Measurements from ENCODE around the gene GARRE1.

Gene GARRE1

GRCh38 chr19:34217952-34218817 lies 36.2 kb upstream of the GARRE1 start:
- H4K20me1 ChIP-seq = peaks cover 94 to 100% (median 99%) of the 10 kb centered on the region in 11 experiments

GRCh38 chr19:34218818-34219164 lies 35.6 kb upstream of the GARRE1 start:
- no peaks in the 10 kb centered on the region for H3K27me3 ChIP-seq
- H3K9ac ChIP-seq = no peak overlapping the region
- H3K4me1 ChIP-seq = peaks cover 21 to 33% (median 28%) of the 10 kb centered on the region in 10 experiments
- peaks cover 80 to 92% (median 84%) of the 10 kb centered on the region in 11 experiments for H3K36me3 ChIP-seq
- peaks cover 94 to 100% (median 98%) of the 10 kb centered on the region in 11 experiments for H4K20me1 ChIP-seq
- H3K4me3 ChIP-seq = no peak overlapping the region
- H3K9me3 ChIP-seq (replicated peaks in 1 of 11) = no peaks in the 10 kb centered on the region
- H3K4me2 ChIP-seq = peak overlapping the region in 8 of 11 experiments; percentile 13 to 80 (median 66); a peak in 10 of 22 replicates
- no peak for TF ChIP-seq Cebpa-rat (IDR thresholded peaks at IDR 0.05)
- no peak overlapping the region for H3K27ac ChIP-seq

More at GRCh38 chr19:34217952-34218817, 36.2 kb upstream of the GARRE1 start:
- no peak for TF ChIP-seq Cebpa-rat (IDR thresholded peaks at IDR 0.05)
- peaks cover 80 to 92% (median 84%) of the 10 kb centered on the region in 11 experiments for H3K36me3 ChIP-seq
- H3K4me3 ChIP-seq = no peak overlapping the region
- peaks cover 21 to 33% (median 27%) of the 10 kb centered on the region in 10 experiments for H3K4me1 ChIP-seq
- no peaks in the 10 kb centered on the region for H3K27me3 ChIP-seq
- H3K9ac ChIP-seq = peak overlapping the region in 4 of 11 experiments; percentile 7 to 37 (median 28); a peak in 3 of 22 replicates
- H3K9me3 ChIP-seq (replicated peaks in 1 of 11) = no peaks in the 10 kb centered on the region
- peak overlapping the region; percentile 54 to 80 (median 67) for H3K4me2 ChIP-seq
- H3K27ac ChIP-seq = peak overlapping the region in 2 of 11 experiments; percentile 0 to 18; a peak in 2 of 22 replicates

- TF ChIP-seq Cebpa-rat (IDR thresholded peaks at IDR 0.05) = no peak
- Histone ChIP-seq H3K36me3 (peaks cover 80 to 92% (median 84%) of the 10 kb centered on the region in 11 experiments), H3K27me3 (no peaks in the 10 kb centered on the region), H3K9me3 (replicated peaks in 1 of 11) (no peaks in the 10 kb centered on the region), H3K4me2 (no peak overlapping the region), H4K20me1 (peaks cover 89 to 100% (median 97%) of the 10 kb centered on the region in 11 experiments), H3K4me3 (no peak overlapping the region), H3K9ac (no peak overlapping the region), H3K4me1 (peaks cover 25 to 47% (median 35%) of the 10 kb centered on the region in 10 experiments), H3K27ac (no peak overlapping the region)
Measured at GRCh38 chr19:34220472-34221063, 33.8 kb upstream of the GARRE1 start.

- no peak for TF ChIP-seq Cebpa-rat (IDR thresholded peaks at IDR 0.05)
- H3K4me1 ChIP-seq = peaks cover 16 to 38% (median 27%) of the 10 kb centered on the region in 10 experiments
- peaks cover 82 to 100% (median 97%) of the 10 kb centered on the region in 11 experiments for H4K20me1 ChIP-seq
- no peaks in the 10 kb centered on the region for H3K9me3 ChIP-seq (replicated peaks in 1 of 11)
- H3K27ac ChIP-seq = no peak overlapping the region
- no peaks in the 10 kb centered on the region for H3K27me3 ChIP-seq
- no peak overlapping the region for H3K9ac ChIP-seq
- no peak overlapping the region for H3K4me3 ChIP-seq
- no peak overlapping the region for H3K4me2 ChIP-seq
- H3K36me3 ChIP-seq = peaks cover 82 to 95% (median 87%) of the 10 kb centered on the region in 11 experiments
Measured at GRCh38 chr19:34222386-34222785, 32.0 kb upstream of the GARRE1 start.

GRCh38 chr19:34224996-34225658 lies 29.2 kb upstream of the GARRE1 start:
- Histone ChIP-seq H3K4me2 (peak overlapping the region in 5 of 11 experiments; percentile 27 to 66 (median 41); a peak in 10 of 22 replicates), H3K9me3 (replicated peaks in 1 of 11) (no peaks in the 10 kb centered on the region), H3K4me3 (no peak overlapping the region), H3K4me1 (peaks cover 0 to 22% (median 11%) of the 10 kb centered on the region in 10 experiments; a peak in 11 of 20 replicates), H3K36me3 (peaks cover 94 to 100% (median 100%) of the 10 kb centered on the region in 11 experiments), H3K9ac (no peak overlapping the region), H3K27ac (peak overlapping the region in 1 of 11 experiments; percentile 12; a peak in 1 of 22 replicates), H4K20me1 (peaks cover 60 to 97% (median 72%) of the 10 kb centered on the region in 11 experiments), H3K27me3 (no peaks in the 10 kb centered on the region)
- TF ChIP-seq Cebpa-rat (IDR thresholded peaks at IDR 0.05) = no peak

GRCh38 chr19:34225659-34226015 lies 28.7 kb upstream of the GARRE1 start:
- Histone ChIP-seq H3K27ac (peak overlapping the region in 1 of 11 experiments; percentile 12; a peak in 1 of 22 replicates), H3K36me3 (peaks cover 96 to 100% (median 100%) of the 10 kb centered on the region in 11 experiments), H4K20me1 (peaks cover 55 to 97% (median 70%) of the 10 kb centered on the region in 11 experiments), H3K27me3 (no peaks in the 10 kb centered on the region), H3K9ac (no peak overlapping the region), H3K4me1 (peaks cover 0 to 22% (median 11%) of the 10 kb centered on the region in 10 experiments; a peak in 11 of 20 replicates), H3K4me2 (peak overlapping the region in 3 of 11 experiments; percentile 38 to 66 (median 47); a peak in 2 of 22 replicates), H3K9me3 (replicated peaks in 1 of 11) (no peaks in the 10 kb centered on the region), H3K4me3 (no peak overlapping the region)
- TF ChIP-seq Cebpa-rat (IDR thresholded peaks at IDR 0.05) = no peak

GRCh38 chr19:34226036-34226435 lies 28.3 kb upstream of the GARRE1 start:
- H3K27me3 ChIP-seq = no peaks in the 10 kb centered on the region
- no peak overlapping the region for H3K4me2 ChIP-seq
- peaks cover 54 to 97% (median 70%) of the 10 kb centered on the region in 11 experiments for H4K20me1 ChIP-seq
- peak overlapping the region in 2 of 11 experiments; percentile 1 to 12; a peak in 1 of 22 replicates for H3K27ac ChIP-seq
- TF ChIP-seq Cebpa-rat (IDR thresholded peaks at IDR 0.05) = no peak
- peaks cover 95 to 100% (median 100%) of the 10 kb centered on the region in 11 experiments for H3K36me3 ChIP-seq
- no peaks in the 10 kb centered on the region for H3K9me3 ChIP-seq (replicated peaks in 1 of 11)
- H3K9ac ChIP-seq = no peak overlapping the region
- H3K4me3 ChIP-seq = no peak overlapping the region
- H3K4me1 ChIP-seq = peaks cover 0 to 25% (median 11%) of the 10 kb centered on the region in 10 experiments; a peak in 11 of 20 replicates

GRCh38 chr19:34228347-34228746 lies 26.0 kb upstream of the GARRE1 start:
- no peak overlapping the region for H3K9ac ChIP-seq
- H3K4me1 ChIP-seq = peaks cover 0 to 48% (median 21%) of the 10 kb centered on the region in 10 experiments; a peak in 11 of 20 replicates
- H3K36me3 ChIP-seq = peaks cover 72 to 88% (median 84%) of the 10 kb centered on the region in 11 experiments
- H3K27ac ChIP-seq = no peak overlapping the region
- H3K9me3 ChIP-seq (replicated peaks in 1 of 11) = no peaks in the 10 kb centered on the region
- peaks cover 38 to 84% (median 69%) of the 10 kb centered on the region in 11 experiments for H4K20me1 ChIP-seq
- no peaks in the 10 kb centered on the region for H3K27me3 ChIP-seq
- H3K4me2 ChIP-seq = no peak overlapping the region
- no peak overlapping the region for H3K4me3 ChIP-seq
- no peak for TF ChIP-seq Cebpa-rat (IDR thresholded peaks at IDR 0.05)

Measured in BLaER1 treated with 17β-estradiol and CSF1 and Interleukin-3, amounts not matched to agents 10 nM and 100 nM (cell line).